ENCODE results near the gene NIPAL4.

Gene NIPAL4

DNA sequence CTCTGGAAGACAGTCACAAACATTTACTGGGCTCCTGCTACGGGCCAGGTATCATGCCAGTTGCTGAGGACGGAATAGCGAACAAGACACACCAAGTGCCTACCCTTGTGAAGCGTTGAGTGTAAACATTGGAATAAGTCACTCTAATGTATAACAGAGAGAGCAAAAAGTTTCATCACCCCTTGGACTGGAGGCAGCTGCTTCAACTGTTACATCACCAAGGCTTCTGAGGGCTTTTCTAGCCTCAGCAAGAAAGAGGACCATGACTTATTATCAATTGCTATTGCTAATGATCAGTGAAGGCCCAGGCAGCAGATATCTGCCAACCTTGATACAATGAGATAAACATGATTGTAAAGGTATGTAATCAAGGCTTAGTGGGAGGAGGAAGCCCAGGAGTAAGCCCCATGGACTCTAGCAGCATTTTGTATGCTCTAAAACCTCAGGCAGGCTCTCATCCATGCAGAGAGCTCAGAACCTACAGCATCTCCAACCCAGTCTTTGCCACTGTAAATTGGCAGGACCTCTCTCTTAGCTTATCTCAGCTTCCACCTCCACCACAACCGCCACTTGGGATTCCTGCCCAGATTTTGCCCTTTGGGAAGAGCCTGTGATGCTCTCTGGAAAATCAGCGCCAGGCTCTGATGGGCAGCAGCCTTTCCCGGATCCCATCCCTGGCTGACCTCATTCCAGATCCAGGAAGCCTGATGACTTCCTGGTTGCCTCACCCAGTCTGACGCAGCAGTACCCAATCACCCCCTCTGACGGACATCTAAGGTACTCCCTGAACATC, 61.1 kb downstream of the NIPAL4 start:
- Histone ChIP-seq H3K79me2 (no peaks in the 10 kb centered on the region), H3K4me3 (ENCODE audit: low read depth, low read length) (no peak overlapping the region), H3K27ac (no peak overlapping the region), H3K27me3 (ENCODE audit: control insufficient read depth, insufficient read depth, low read length) (no peaks in the 10 kb centered on the region), H3K36me3 (ENCODE audit: control insufficient read depth, insufficient read depth, low read length) (no peaks in the 10 kb centered on the region), H2AFZ (no peak overlapping the region), H3K4me1 (no peaks in the 10 kb centered on the region), H3K4me2 (ENCODE audit: low read length) (no peak overlapping the region), H3K9ac (no peak overlapping the region), H3K9me3 (ENCODE audit: control insufficient read depth, low read length) (no peaks in the 10 kb centered on the region)
- TF ChIP-seq, protein P1, sequence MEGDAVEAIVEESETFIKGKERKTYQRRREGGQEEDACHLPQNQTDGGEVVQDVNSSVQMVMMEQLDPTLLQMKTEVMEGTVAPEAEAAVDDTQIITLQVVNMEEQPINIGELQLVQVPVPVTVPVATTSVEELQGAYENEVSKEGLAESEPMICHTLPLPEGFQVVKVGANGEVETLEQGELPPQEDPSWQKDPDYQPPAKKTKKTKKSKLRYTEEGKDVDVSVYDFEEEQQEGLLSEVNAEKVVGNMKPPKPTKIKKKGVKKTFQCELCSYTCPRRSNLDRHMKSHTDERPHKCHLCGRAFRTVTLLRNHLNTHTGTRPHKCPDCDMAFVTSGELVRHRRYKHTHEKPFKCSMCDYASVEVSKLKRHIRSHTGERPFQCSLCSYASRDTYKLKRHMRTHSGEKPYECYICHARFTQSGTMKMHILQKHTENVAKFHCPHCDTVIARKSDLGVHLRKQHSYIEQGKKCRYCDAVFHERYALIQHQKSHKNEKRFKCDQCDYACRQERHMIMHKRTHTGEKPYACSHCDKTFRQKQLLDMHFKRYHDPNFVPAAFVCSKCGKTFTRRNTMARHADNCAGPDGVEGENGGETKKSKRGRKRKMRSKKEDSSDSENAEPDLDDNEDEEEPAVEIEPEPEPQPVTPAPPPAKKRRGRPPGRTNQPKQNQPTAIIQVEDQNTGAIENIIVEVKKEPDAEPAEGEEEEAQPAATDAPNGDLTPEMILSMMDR (IDR thresholded peaks at IDR 0.05), result no peak

DNA sequence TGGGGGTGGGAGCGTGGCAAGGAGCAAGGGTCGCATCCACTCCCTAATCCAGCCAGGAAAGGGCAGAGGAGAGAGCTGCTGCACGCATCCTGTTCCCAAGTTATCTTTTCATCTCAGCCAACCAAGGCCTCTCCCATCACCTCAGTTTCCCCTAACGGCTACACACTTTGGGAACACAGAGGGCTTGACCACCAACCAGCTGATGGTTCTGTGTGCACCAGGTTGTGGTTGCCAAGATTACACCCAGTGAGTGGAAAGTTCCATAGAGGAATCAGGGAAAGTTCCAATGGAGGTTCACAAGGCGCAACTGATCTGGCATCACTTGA, 61.7 kb downstream of the NIPAL4 start:
- TF ChIP-seq, protein P1 (IDR thresholded peaks at IDR 0.05), result no peak

DNA sequence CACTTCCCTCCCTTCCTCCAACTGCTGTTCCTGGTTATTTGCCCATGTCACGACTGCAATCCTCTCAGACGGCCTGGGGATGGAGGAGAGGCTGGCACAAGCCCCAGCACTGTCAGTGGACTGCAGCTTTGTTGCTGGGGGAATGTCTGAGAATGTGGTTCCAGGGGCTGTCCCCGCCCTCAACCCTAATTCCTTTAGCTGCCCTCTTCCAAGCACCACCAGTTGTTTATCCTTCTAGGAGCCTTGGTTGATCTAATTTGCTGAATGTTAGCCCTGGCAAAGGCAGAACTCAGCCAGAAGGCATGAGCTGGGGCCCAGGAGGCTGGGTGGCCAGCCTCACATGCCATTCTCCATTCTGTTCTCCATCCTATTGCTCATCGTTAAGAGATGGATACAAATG, 64.0 kb downstream of the NIPAL4 start:
- no peak overlapping the region for H3K27ac ChIP-seq
- no peaks in the 10 kb centered on the region for H3K4me1 ChIP-seq
- no peak overlapping the region for H3K9ac ChIP-seq
- TF ChIP-seq, protein P1 (IDR thresholded peaks at IDR 0.05), result no peak
- no peak overlapping the region for H3K4me2 ChIP-seq (ENCODE audit: low read length)
- no peak overlapping the region for H2AFZ ChIP-seq
- no peaks in the 10 kb centered on the region for H3K36me3 ChIP-seq (ENCODE audit: control insufficient read depth, insufficient read depth, low read length)
- H3K27me3 ChIP-seq (ENCODE audit: control insufficient read depth, insufficient read depth, low read length), result no peaks in the 10 kb centered on the region
- H3K4me3 ChIP-seq (ENCODE audit: low read depth, low read length), result no peak overlapping the region
- no peaks in the 10 kb centered on the region for H3K9me3 ChIP-seq (ENCODE audit: control insufficient read depth, low read length)
- no peaks in the 10 kb centered on the region for H3K79me2 ChIP-seq

More for the DNA sequence above, 61.7 kb downstream of the NIPAL4 start:
- no peak overlapping the region for H3K9ac ChIP-seq
- H3K27ac ChIP-seq, result no peak overlapping the region
- H3K36me3 ChIP-seq (ENCODE audit: control insufficient read depth, insufficient read depth, low read length), result no peaks in the 10 kb centered on the region
- no peak overlapping the region for H2AFZ ChIP-seq
- no peaks in the 10 kb centered on the region for H3K9me3 ChIP-seq (ENCODE audit: control insufficient read depth, low read length)
- no peaks in the 10 kb centered on the region for H3K4me1 ChIP-seq
- H3K79me2 ChIP-seq, result no peaks in the 10 kb centered on the region
- no peak overlapping the region for H3K4me3 ChIP-seq (ENCODE audit: low read depth, low read length)
- H3K27me3 ChIP-seq (ENCODE audit: control insufficient read depth, insufficient read depth, low read length), result no peaks in the 10 kb centered on the region
- no peak overlapping the region for H3K4me2 ChIP-seq (ENCODE audit: low read length)

Measured in parathyroid adenoma (tissue), 2 donors.